ENCODE measurements around the gene DPF3.
"Not testable (repeated sequence)": the region's sequence is repeated elsewhere in the genome, so short reads cannot be mapped to it uniquely, and the experiment has no call there.

The DPF3 gene

DNA sequence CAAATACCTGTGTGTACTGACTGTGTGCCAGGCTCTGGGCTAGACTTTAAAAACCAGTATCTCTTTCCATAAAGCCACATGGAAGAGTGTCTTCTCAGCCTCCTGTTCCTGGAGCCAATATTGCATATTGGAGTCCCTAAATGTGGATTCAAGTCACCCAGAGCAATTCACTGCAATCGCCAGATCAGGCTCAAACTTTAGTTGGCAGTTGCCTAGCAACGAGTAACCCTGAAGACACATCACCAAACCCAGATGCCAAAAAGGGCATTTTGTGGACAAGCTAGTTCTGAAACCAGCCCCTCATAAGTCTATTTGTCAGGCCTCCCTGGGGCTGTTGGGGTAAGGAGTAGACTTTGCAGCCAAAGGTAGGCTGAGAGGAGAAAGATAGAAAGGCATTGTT, 13.7 kb downstream of the DPF3 start:
- no peak for DNase-seq (ENCODE audit: low read depth)

DNA sequence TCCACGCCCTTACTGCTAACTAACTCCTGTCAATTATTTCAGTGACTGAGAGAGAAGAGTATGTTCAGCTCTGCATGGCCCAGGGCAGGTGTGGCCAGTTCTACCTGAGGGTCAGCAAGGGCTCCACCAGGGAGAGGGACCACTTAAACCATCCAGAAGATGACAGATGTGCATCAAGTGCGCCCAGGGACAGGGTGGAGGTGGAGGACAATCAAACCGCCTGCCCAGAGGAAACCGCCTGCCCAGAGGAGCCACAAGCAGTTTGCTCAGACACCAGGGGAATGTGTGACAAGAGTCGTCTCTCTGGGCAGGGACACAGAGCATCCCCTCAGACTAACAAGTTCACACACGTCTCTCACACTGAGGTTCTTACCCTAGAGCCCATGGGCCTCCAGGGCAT, 14.5 kb downstream of the DPF3 start:
- no peak for DNase-seq (ENCODE audit: low read depth)

GRCh38 chr14:72878746-72879145, 15.2 kb downstream of the DPF3 start:
- no peak for DNase-seq (ENCODE audit: low read depth)

- no peak for DNase-seq (ENCODE audit: low read depth)
Observed at GRCh38 chr14:72876710-72877063, 17.2 kb downstream of the DPF3 start.

DNA sequence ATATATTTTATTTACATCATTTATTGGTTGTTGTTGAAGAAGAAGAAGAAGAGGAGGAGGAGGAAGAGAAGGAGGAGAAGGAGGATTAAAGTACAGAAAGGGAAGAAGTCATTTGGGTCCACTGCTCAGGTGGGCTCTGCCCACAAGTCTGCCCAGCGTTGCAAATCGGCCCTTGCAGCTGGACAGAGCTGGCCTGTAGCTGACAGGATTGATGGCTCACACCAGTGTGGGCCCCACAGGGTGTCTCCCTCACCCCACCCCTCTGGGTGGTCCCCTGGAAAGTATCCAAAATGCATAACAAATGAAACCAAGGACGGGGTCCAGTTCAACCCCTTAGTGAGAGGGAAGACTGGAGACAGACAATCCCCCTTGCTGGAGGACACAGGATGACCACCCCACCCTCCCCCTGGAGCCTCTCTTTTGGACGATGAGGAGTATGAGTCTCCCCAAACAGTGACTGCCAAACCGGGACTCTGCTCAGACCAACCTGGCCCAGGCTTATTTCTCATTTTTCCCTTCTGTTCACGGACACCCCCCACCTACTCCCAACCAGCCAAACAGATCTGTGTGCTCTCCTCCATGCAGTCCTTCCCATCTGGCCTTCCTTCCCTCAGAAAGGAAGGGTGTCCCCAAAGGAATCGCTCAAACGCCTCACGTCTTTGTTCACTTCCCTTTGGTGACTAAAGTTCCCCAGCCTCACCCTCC, 17.7 kb downstream of the DPF3 start:
- no peak for DNase-seq (ENCODE audit: low read depth)

- not testable (repeated sequence) for DNase-seq (ENCODE audit: low read depth)
Observed at GRCh38 chr14:72870878-72871277, 23.0 kb downstream of the DPF3 start.

DNA sequence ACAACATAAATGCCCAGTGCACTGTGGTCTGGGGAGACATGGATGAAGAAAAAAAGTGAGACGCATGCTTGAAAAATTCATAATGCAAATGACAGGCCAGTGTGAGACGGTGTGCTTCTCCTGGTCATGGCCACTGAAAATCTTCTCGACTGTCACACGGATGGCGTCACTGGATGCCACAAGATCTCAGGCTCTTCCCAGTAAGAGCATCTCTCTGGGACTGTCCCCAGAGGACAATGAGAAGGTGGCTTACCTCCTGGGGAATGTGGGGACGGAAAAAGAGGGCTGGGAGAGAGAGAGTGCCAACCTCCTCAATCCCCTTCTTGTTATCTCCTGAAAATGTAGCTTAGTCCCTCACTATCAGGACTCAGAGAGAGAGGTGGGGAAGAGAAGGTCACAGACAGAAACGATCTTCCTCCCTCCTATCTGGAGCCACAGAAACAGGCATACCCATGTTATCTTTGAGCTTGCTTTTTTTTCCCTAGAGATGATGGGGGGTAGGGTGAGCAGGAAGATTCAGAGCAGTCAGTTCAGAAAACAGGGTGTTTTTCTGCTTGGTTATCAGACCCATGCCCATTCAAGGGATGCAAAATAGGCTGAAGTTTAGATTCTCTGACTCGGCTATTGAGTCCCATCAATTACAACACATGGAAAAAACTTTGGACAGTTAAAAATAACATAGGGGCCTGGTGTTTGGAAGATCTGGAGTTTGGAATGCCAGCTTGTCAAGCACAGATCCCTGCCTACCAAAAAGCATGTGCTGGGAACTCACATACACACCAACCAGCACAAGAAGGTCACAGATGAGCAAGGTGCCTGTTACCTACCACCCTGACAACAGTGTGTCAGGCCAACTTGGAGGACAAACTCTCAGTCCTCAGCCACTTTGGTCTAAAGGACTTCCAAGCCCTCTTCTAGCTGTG, 24.2 kb downstream of the DPF3 start:
- no peak for DNase-seq (ENCODE audit: low read depth)

GRCh38 chr14:72868500-72868899, 25.4 kb downstream of the DPF3 start:
- no peak for DNase-seq (ENCODE audit: low read depth)

- no peak for DNase-seq (ENCODE audit: low read depth)
Observed at GRCh38 chr14:72864712-72865365, 29.1 kb downstream of the DPF3 start.

GRCh38 chr14:72863216-72864006, 30.5 kb downstream of the DPF3 start:
- no peak for DNase-seq (ENCODE audit: low read depth)

DNA sequence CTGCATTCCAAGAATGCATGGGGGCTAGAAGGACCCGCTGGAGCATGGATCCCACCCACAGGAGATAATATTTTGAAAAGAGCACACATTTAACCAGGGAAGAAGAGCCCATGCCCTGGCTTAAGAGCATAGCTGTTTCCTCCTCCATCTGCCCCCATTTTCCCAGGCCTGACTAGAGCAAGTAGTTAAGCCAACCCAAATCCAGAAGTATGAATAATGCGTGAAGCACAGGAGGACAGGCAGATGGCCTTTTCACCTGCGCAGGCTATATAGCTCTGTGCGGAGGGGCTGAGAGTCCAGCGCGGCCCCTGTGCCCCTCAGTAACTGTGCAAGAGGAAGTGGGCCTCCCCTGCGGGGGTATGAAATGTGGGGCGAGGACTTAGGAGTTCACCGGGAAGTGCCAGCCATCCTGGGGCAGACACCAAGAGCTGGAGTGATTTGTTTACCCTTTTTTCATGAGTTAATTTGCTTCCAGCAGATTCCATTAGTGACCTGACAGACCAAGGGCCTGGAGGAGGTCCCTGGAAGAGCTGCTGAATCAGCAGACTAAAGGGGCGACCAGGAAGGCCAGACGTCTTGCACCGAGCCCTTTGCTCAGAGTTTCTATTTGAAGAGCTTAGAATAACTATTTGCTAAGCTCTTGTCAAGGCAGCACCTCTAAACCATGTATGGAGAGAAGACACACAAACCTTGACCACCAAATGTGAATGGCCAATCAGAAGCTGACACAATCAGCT, 37.2 kb downstream of the DPF3 start:
- no peak for DNase-seq (ENCODE audit: low read depth)

DNA sequence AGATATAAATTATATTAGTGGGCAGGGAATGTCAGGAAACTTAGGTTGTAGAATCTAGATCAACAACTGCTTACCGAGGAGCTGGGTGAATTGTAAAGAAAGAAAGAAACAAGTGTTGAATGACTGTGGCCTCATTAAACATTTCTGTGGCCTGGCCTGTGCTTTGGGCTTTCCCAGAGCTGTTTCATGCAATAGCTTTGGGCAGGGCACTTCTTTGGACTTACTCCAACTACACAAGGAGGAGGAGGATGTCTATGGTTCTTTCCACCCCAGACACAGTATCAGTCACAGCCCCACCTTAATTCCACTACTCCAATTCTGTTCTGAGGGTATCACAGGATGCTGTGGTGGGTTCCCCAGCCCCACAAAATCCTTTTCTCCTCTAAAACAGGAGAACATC, 38.0 kb downstream of the DPF3 start:
- no peak for DNase-seq (ENCODE audit: low read depth)

DNA sequence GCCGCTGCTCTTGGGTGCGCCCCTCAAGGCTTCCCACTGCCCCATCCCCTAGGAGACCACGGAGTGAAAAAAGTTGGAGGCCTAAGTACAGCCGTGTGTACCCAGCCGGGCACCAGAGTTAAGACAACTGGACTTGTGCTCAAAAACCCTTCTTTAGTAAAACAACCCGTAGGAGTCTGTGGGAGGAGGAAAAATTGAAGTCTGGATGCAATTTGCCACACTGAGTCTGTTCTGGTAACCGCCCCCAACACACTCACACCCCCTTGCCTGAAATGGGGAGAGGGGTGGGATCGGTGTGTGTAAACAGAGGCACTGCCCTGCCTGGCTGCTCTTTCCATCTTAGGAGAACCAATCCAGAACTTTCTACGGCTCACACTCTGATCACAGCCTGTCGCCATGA, 41.7 kb downstream of the DPF3 start:
- DNase-seq (ENCODE audit: low read depth): no peak

GRCh38 chr14:72851635-72852034, 42.3 kb downstream of the DPF3 start:
- DNase-seq (ENCODE audit: low read depth): no peak

GRCh38 chr14:72850360-72850759, 43.5 kb downstream of the DPF3 start:
- no peak for DNase-seq (ENCODE audit: low read depth)

GRCh38 chr14:72849222-72849621, 44.7 kb downstream of the DPF3 start:
- no peak for DNase-seq (ENCODE audit: low read depth)

- DNase-seq (ENCODE audit: low read depth): no peak
Observed at GRCh38 chr14:72847721-72848120, 46.2 kb downstream of the DPF3 start.

DNA sequence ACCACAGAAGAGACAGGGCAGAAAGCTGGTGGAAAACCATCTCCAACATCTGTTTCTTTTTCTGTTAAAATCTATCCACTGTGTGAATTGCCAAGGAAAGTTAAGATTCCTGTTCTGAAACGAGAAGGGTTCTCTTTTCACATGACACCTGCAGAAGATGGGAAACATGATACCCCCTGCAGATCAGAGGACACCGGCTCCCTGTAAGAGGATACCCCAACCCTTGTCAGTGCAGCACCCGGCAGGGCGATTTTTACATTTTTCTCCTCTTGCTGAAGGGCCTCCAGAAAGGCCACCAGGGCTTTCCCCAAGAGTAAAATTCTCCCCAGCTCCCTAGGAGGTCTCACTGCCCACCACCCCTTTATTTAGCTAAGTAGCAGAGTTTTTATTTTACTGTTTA, 48.2 kb downstream of the DPF3 start:
- DNase-seq (ENCODE audit: low read depth): no peak

- DNase-seq (ENCODE audit: low read depth): no peak
Observed at GRCh38 chr14:72845196-72845595, 48.7 kb downstream of the DPF3 start.

- DNase-seq (ENCODE audit: low read depth): no peak
Observed at GRCh38 chr14:72844524-72844923, 49.4 kb downstream of the DPF3 start.
